ENCODE results near the gene SPATA2L. TPM values are rescaled to one million over a fixed set of nuclear protein-coding genes. Genes with fewer than 3 reads are reported as not detected.

The SPATA2L gene
- total and polyA plus RNA-seq, 2 of the 13 experiments (the other 11 are each of a cell fraction or from before 2014, with no cell fraction given), result 9.1 to 20.7 TPM

GRCh38 chr16:89723279-89724250 is 22.1 kb upstream of the SPATA2L start (continued):
- TF ChIP-seq, protein P1, sequence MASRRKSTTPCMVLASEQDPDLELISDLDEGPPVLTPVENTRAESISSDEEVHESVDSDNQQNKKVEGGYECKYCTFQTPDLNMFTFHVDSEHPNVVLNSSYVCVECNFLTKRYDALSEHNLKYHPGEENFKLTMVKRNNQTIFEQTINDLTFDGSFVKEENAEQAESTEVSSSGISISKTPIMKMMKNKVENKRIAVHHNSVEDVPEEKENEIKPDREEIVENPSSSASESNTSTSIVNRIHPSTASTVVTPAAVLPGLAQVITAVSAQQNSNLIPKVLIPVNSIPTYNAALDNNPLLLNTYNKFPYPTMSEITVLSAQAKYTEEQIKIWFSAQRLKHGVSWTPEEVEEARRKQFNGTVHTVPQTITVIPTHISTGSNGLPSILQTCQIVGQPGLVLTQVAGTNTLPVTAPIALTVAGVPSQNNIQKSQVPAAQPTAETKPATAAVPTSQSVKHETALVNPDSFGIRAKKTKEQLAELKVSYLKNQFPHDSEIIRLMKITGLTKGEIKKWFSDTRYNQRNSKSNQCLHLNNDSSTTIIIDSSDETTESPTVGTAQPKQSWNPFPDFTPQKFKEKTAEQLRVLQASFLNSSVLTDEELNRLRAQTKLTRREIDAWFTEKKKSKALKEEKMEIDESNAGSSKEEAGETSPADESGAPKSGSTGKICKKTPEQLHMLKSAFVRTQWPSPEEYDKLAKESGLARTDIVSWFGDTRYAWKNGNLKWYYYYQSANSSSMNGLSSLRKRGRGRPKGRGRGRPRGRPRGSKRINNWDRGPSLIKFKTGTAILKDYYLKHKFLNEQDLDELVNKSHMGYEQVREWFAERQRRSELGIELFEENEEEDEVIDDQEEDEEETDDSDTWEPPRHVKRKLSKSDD (CRISPR knock-in tag; IDR thresholded peaks at IDR 0.05; ENCODE audit: low read depth), result no peak
- TF ChIP-seq RORA (CRISPR knock-in tag; IDR thresholded peaks at IDR 0.05) (no peak), HNRNPUL1 (IDR thresholded peaks at IDR 0.05; ENCODE audit: low read depth, low read length) (no peak), POLR2A (IDR thresholded peaks at IDR 0.05; ENCODE audit: insufficient read depth in 1 of 2, low read depth in 2 of 2, low read length in 2 of 2) (peak in 1 of 2 experiments; percentile 2; a peak in 1 of 4 replicates), THAP7 (CRISPR knock-in tag; IDR thresholded peaks at IDR 0.05) (no peak), ZBTB44 (CRISPR knock-in tag; IDR thresholded peaks at IDR 0.05) (no peak), ZNF333 (CRISPR knock-in tag; IDR thresholded peaks at IDR 0.05; ENCODE audit: borderline replicate concordance) (no peak), ZC3H13 (CRISPR knock-in tag; IDR thresholded peaks at IDR 0.05) (0 out of 2 replicates have a peak, but pooled peaks have one; percentile 6), AKAP8 (CRISPR knock-in tag; IDR thresholded peaks at IDR 0.05) (no peak), ZBTB26 (CRISPR knock-in tag; IDR thresholded peaks at IDR 0.05; ENCODE audit: borderline replicate concordance) (no peak), ZNF776 (CRISPR knock-in tag; IDR thresholded peaks at IDR 0.05) (0 out of 2 replicates have a peak, but pooled peaks have one; percentile 14)
